RWPE2 (cell line): ENCODE results near the gene RFXANK.

Experiments used
- ATAC-seq: fragments of 200-7000 bp; cut with Tn5 transposase; 3 replicates; pipeline ENCODE4 v1.9.1; 2021; ENCODE audit warnings: low read depth
- DNase-seq: peaks from one replicate; pipeline ENCODE4 v3.0.0-alpha.2; 2020; ENCODE audit warnings: low spot score
- H3K27ac ChIP-seq: fragments of 450-650 bp; 2 replicates; pipeline ENCODE4 v1.5.1; 2017; ENCODE audit warnings: mild to moderate bottlenecking; ENCODE audit not compliant: poor library complexity, severe bottlenecking
- H3K27me3 ChIP-seq: fragments of 250-450 bp; sonication (Bioruptor Pico); 2 replicates; pipeline ENCODE4 v1.5.1; 2021; ENCODE audit warnings: mild to moderate bottlenecking, moderate library complexity; ENCODE audit not compliant: insufficient read depth, poor library complexity, severe bottlenecking
- H3K36me3 ChIP-seq: fragments of 250-450 bp; sonication (Bioruptor Pico); 2 replicates; pipeline ENCODE4 v1.5.1; 2020; ENCODE audit warnings: low read depth, mild to moderate bottlenecking, moderate library complexity
- H3K4me1 ChIP-seq: fragments of 250-450 bp; sonication (Bioruptor Pico); 2 replicates; pipeline ENCODE4 v1.5.1; 2021; ENCODE audit warnings: mild to moderate bottlenecking, moderate library complexity; ENCODE audit not compliant: insufficient read depth, poor library complexity, severe bottlenecking
- H3K4me3 ChIP-seq: fragments of 250-450 bp; sonication (Bioruptor Pico); 2 replicates; pipeline ENCODE4 v1.5.1; 2021; ENCODE audit warnings: mild to moderate bottlenecking, moderate library complexity; ENCODE audit not compliant: severe bottlenecking
- H3K9me3 ChIP-seq: fragments of 250-450 bp; sonication (Bioruptor Pico); 2 replicates; pipeline ENCODE4 v1.5.1; 2021; ENCODE audit warnings: mild to moderate bottlenecking, moderate library complexity; ENCODE audit not compliant: severe bottlenecking
- CTCF ChIP-seq: fragments of 450-650 bp; IDR thresholded peaks from one replicate; pipeline ENCODE4 v1.5.1; 2017; ENCODE audit warnings: mild to moderate bottlenecking, moderate library complexity; ENCODE audit not compliant: poor library complexity, severe bottlenecking

Gene RFXANK

GRCh38 chr19:19192078-19192882 lies at the start of gene RFXANK, which contains the start of gene BORCS8:
Gene RFXANK, plus strand, starts transcription at chr19:19192258. Its CDS starts 1,689 bp downstream, at chr19:19193947.
Gene BORCS8, minus strand, starts transcription at chr19:19192152. Its CDS starts 35 bp downstream, at chr19:19192117.
- no peaks in the 10 kb centered on the region for H3K27me3 ChIP-seq
- H3K9me3 ChIP-seq: no peaks in the 10 kb centered on the region
- DNase-seq (peak; percentile 98), ATAC-seq (peak; percentile 88)
- no peaks in the 10 kb centered on the region for H3K4me1 ChIP-seq
- H3K27ac ChIP-seq: peak within 1 kb of the TSS; percentile 70
- TF ChIP-seq CTCF: no peak
- H3K4me3 ChIP-seq: peak within 1 kb of the TSS; percentile 74
- H3K36me3 ChIP-seq: peaks cover 16% of the 10 kb centered on the region

- DNase-seq (no peak), ATAC-seq (no peak)
- no peaks in the 10 kb centered on the region for H3K9me3 ChIP-seq
- H3K27me3 ChIP-seq: no peaks in the 10 kb centered on the region
- no peaks in the 10 kb centered on the region for H3K36me3 ChIP-seq
- no peaks in the 10 kb centered on the region for H3K4me1 ChIP-seq
- no peak overlapping the region for H3K4me3 ChIP-seq
- no peak overlapping the region for H3K27ac ChIP-seq
- no peak for TF ChIP-seq CTCF
Measured at GRCh38 chr19:19142347-19142746, 49.7 kb upstream of the RFXANK start.

- TF ChIP-seq CTCF: no peak
- no peaks in the 10 kb centered on the region for H3K27me3 ChIP-seq
- no peak for ATAC-seq
- no peaks in the 10 kb centered on the region for H3K4me1 ChIP-seq
- H3K9me3 ChIP-seq: no peaks in the 10 kb centered on the region
- no peaks in the 10 kb centered on the region for H3K36me3 ChIP-seq
- H3K4me3 ChIP-seq: no peak overlapping the region
- DNase-seq: no peak
- no peak overlapping the region for H3K27ac ChIP-seq
Measured at GRCh38 chr19:19145281-19145680, 46.8 kb upstream of the RFXANK start.

- no peak for DNase-seq
- H3K9me3 ChIP-seq: no peaks in the 10 kb centered on the region
- ATAC-seq: peak; percentile 65
- no peak overlapping the region for H3K4me3 ChIP-seq
- TF ChIP-seq CTCF: peak; percentile 88
- H3K36me3 ChIP-seq: no peaks in the 10 kb centered on the region
- no peaks in the 10 kb centered on the region for H3K27me3 ChIP-seq
- H3K27ac ChIP-seq: no peak overlapping the region
- H3K4me1 ChIP-seq: no peaks in the 10 kb centered on the region
Measured at GRCh38 chr19:19145684-19146608, 46.1 kb upstream of the RFXANK start.
